GM12878 (cell line): Measurements from ENCODE around the gene TPH2. TPM values are rescaled to one million over a fixed set of nuclear protein-coding genes. Genes with fewer than 3 reads are reported as not detected.

Experiments
- CEBPZ ChIP-seq: fragments of 150-350 bp; IDR thresholded peaks from 2 replicates; pipeline ENCODE4 v1.6.1; 2016; ENCODE audit warnings: low read depth, low read length
- ELK1 ChIP-seq: IDR thresholded peaks from 2 replicates; pipeline ENCODE4 v1.6.1; 2012; ENCODE audit warnings: low read depth, low read length, improper control_type of control experiment
- EP300 ChIP-seq, 2 experiments: fragments of 150-350 bp in 1 of 2; IDR thresholded peaks; 2 replicates each; pipeline ENCODE4 v1.6.1; 2011 to 2012; ENCODE audit warnings: low read depth in 2 of 2, low read length in 2 of 2, borderline replicate concordance in 1 of 2, improper control_type of control experiment in 1 of 2, inconsistent platforms in 1 of 2; ENCODE audit not compliant: control insufficient read depth in 1 of 2
- POLR2AphosphoS2 ChIP-seq: IDR thresholded peaks from 2 replicates; pipeline ENCODE4 v1.6.1; 2011; ENCODE audit warnings: low read depth, mild to moderate bottlenecking, low read length, improper control_type of control experiment, moderate library complexity
- POU2F2 ChIP-seq: IDR thresholded peaks from 3 replicates; pipeline ENCODE4 v1.6.1; 2011; ENCODE audit warnings: low read depth, mild to moderate bottlenecking, low read length, borderline replicate concordance
- SIX5 ChIP-seq: IDR thresholded peaks from 2 replicates; pipeline ENCODE4 v1.6.1; 2011; ENCODE audit warnings: mild to moderate bottlenecking, low read depth, low read length, moderate library complexity; ENCODE audit not compliant: severe bottlenecking
- WRNIP1 ChIP-seq: IDR thresholded peaks from 2 replicates; pipeline ENCODE4 v1.6.1; 2011; ENCODE audit warnings: low read depth, low read length, improper control_type of control experiment, borderline replicate concordance
- ZNF384 ChIP-seq: IDR thresholded peaks from 2 replicates; pipeline ENCODE4 v1.6.1; 2012; ENCODE audit warnings: low read depth, mild to moderate bottlenecking, low read length, improper control_type of control experiment, borderline replicate concordance
- ZNF687 ChIP-seq: fragments of 450-650 bp; IDR thresholded peaks from 2 replicates; pipeline ENCODE4 v1.6.1; 2017; ENCODE audit warnings: mild to moderate bottlenecking, moderate library complexity
- ZZZ3 ChIP-seq: IDR thresholded peaks from 2 replicates; pipeline ENCODE4 v1.6.1; 2011; ENCODE audit warnings: low read depth; ENCODE audit not compliant: control insufficient read depth, insufficient read length
- polyA plus RNA-seq, 11 experiments: library from polyadenylated mRNA; depleted of rRNA in 4 of 11; unstranded in 6 of 11; stranded (reverse) in 5 of 11; fragments of >200 nt; fragmentation: Nextera tagmentation in 4 of 11; fragmentation: Illumina TruSeq in 1 of 11; extraction: Ambion mirVana in 4 of 11; extraction: Trizol in 1 of 11; gene quantifications; 1 replicate in 1 of 11; 2 replicates in 10 of 11; pipeline versions ENCODE4 v1.2.1 to v1.2.3, GENCODE V29; 2011 to 2016; ENCODE audit warnings: inconsistent platforms in 2 of 11, missing spikeins in 2 of 11, low read depth in 1 of 11
- total RNA-seq, 4 experiments: library from RNA; depleted of rRNA in 3 of 4; stranded (reverse); fragments of >200 nt in 3 of 4; fragmentation: Illumina TruSeq in 1 of 4; extraction: Trizol in 1 of 4; gene quantifications; 2 replicates each; pipeline versions ENCODE4 v1.2.1 to v1.2.3, GENCODE V29; 2013 to 2021
- TF ChIP-seq, protein P1 (sequence below): IDR thresholded peaks from 2 replicates; pipeline ENCODE4 v1.6.1; 2012; ENCODE audit warnings: improper control_type of control experiment, low read depth, low read length; ENCODE audit not compliant: insufficient replicate concordance

The TPH2 gene
- total and polyA plus RNA-seq, 10 of the 15 experiments (the other 5 are each of a cell fraction or from before 2014, with no cell fraction given) = not detected

DNA sequence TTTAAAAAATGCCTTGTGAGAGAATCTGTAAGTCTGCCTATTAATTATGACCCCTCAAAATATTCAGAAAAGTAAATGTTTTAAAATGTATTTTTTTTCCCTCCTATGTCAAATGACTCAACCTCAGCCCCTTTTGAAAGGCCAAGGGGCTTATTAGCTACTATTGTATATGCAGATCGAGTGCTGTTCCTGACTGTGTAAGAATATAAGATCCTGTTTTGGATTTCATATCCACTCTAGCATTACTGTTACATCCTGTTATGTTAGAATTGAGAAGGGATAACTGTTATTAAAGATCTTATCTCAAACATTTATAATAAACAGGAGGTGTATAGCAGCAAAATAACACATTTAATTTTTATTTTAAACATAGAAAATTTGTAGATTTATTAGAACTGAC lies 46.6 kb upstream of the TPH2 start (continued):
- TF ChIP-seq ELK1 (no peak), POU2F2 (no peak), ZZZ3 (no peak), ZNF687 (no peak), POLR2AphosphoS2 (no peak), CEBPZ (no peak), SIX5 (no peak), ZNF384 (no peak), WRNIP1 (no peak), EP300 (IDR thresholded peaks at IDR 0.05; ENCODE audit: borderline replicate concordance in 1 of 2, control insufficient read depth in 1 of 2, low read depth in 2 of 2, low read length in 2 of 2) (no peak)
- TF ChIP-seq, protein P1, sequence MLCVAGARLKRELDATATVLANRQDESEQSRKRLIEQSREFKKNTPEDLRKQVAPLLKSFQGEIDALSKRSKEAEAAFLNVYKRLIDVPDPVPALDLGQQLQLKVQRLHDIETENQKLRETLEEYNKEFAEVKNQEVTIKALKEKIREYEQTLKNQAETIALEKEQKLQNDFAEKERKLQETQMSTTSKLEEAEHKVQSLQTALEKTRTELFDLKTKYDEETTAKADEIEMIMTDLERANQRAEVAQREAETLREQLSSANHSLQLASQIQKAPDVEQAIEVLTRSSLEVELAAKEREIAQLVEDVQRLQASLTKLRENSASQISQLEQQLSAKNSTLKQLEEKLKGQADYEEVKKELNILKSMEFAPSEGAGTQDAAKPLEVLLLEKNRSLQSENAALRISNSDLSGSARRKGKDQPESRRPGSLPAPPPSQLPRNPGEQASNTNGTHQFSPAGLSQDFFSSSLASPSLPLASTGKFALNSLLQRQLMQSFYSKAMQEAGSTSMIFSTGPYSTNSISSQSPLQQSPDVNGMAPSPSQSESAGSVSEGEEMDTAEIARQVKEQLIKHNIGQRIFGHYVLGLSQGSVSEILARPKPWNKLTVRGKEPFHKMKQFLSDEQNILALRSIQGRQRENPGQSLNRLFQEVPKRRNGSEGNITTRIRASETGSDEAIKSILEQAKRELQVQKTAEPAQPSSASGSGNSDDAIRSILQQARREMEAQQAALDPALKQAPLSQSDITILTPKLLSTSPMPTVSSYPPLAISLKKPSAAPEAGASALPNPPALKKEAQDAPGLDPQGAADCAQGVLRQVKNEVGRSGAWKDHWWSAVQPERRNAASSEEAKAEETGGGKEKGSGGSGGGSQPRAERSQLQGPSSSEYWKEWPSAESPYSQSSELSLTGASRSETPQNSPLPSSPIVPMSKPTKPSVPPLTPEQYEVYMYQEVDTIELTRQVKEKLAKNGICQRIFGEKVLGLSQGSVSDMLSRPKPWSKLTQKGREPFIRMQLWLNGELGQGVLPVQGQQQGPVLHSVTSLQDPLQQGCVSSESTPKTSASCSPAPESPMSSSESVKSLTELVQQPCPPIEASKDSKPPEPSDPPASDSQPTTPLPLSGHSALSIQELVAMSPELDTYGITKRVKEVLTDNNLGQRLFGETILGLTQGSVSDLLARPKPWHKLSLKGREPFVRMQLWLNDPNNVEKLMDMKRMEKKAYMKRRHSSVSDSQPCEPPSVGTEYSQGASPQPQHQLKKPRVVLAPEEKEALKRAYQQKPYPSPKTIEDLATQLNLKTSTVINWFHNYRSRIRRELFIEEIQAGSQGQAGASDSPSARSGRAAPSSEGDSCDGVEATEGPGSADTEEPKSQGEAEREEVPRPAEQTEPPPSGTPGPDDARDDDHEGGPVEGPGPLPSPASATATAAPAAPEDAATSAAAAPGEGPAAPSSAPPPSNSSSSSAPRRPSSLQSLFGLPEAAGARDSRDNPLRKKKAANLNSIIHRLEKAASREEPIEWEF = no peak
